Heart left ventricle (tissue), 16 donors: ENCODE measurements around the gene CDCP2. TPM values are rescaled to one million over a fixed set of nuclear protein-coding genes. Genes with fewer than 3 reads are reported as not detected.
A peak's percentile ranks its signal among the peaks of the same experiment; 100 is the strongest.

Experiments
- ATAC-seq, 4 donors: fragments of 200-7000 bp; cut with Tn5 transposase; one replicate each; pipeline ENCODE4 v1.9.1; 2020 to 2022; ENCODE audit warnings: moderate library complexity in 4 of 4, mild to moderate bottlenecking in 3 of 4, moderate number of reproducible peaks in 1 of 4
- DNase-seq, 5 donors: peaks; one replicate each; pipeline ENCODE4 v3.0.0-alpha.2; 2020
- H3K27ac ChIP-seq, 12 donors: fragments of 200-600 bp; sonication (generic) in 4 of 12; one replicate each; pipeline versions ENCODE4 v1.5.0 to v1.8.0; 2016 to 2022; ENCODE audit warnings: mild to moderate bottlenecking in 2 of 12
- H3K27me3 ChIP-seq, 9 donors: fragments of 200-600 bp; sonication (generic) in 2 of 9; one replicate each; pipeline versions ENCODE4 v1.5.1 to v1.8.0; 2016 to 2022; ENCODE audit warnings: mild to moderate bottlenecking in 3 of 9
- H3K36me3 ChIP-seq, 9 donors: fragments of 200-600 bp; sonication (generic) in 2 of 9; one replicate each; pipeline versions ENCODE4 v1.5.0 to v1.8.0; 2018 to 2022; ENCODE audit warnings: mild to moderate bottlenecking in 2 of 9
- H3K4me1 ChIP-seq, 12 donors: fragments of 200-600 bp; sonication (generic) in 4 of 12; one replicate each; pipeline versions ENCODE4 v1.5.0 to v1.8.0; 2016 to 2022; ENCODE audit warnings: mild to moderate bottlenecking in 3 of 12
- H3K4me3 ChIP-seq, 12 donors: fragments of 200-600 bp; sonication (generic) in 4 of 12; one replicate each; pipeline versions ENCODE4 v1.5.0 to v1.8.0; 2017 to 2022; ENCODE audit warnings: mild to moderate bottlenecking in 9 of 12, moderate library complexity in 4 of 12
- H3K9me3 ChIP-seq, 12 donors: fragments of 200-600 bp; sonication (generic) in 4 of 12; one replicate each; pipeline versions ENCODE4 v1.5.0 to v1.8.0; 2016 to 2022; ENCODE audit warnings: mild to moderate bottlenecking in 1 of 12
- CTCF ChIP-seq, 12 donors: fragments of 200-600 bp; sonication (generic) in 4 of 12; IDR thresholded peaks; one replicate each; pipeline versions ENCODE4 v1.5.0 to v1.8.0; 2018 to 2022; ENCODE audit warnings: antibody characterized with exemption in 12 of 12, mild to moderate bottlenecking in 5 of 12
- POLR2A ChIP-seq, 2 donors: fragments of 450-650 bp; IDR thresholded peaks; one replicate each; pipeline ENCODE4 v1.6.1; 2017; ENCODE audit warnings: antibody characterized with exemption in 2 of 2, mild to moderate bottlenecking in 2 of 2, moderate library complexity in 2 of 2
- whole genome bisulfite sequencing, 4 donors: extraction: QIAGEN DNeasy Blood & Tissue Kit in 2 of 4; methylation state at CpG; one replicate each; pipeline versions ENCODE4 v1.1.5 to v1.1.7; 2013 to 2018; 5-methylcytosine and 5-hydroxymethylcytosine counted together
- intact Hi-C, 10 donors: fragments of 100-400 bp; cut with DNase I; formaldehyde crosslinking; loops; one replicate each; pipeline versions ENCODE4 v1.11.1 to v1.14.2; 2022
- polyA plus RNA-seq, 2 donors: library from polyadenylated mRNA; stranded (reverse); fragments of 200-250 nt; gene quantifications; one replicate each; pipeline ENCODE4 v1.2.3, GENCODE V29; 2013
- total RNA-seq, 9 donors: library from RNA; depleted of rRNA in 2 of 9; stranded (reverse); fragments of >200 nt in 2 of 9; fragmentation: NEBNext Ultra II Directional in 3 of 9; extraction: Animal tissue kit (Norgen Biotek cat#: 25700) in 3 of 9; gene quantifications; one replicate each; pipeline versions ENCODE4 v1.1.0 to v1.2.4, GENCODE V29; 2016 to 2023
- donor health status: ischemic (EF 13 %, LVEDD 7.1; RV severe dilation, severe dysfunction).
- donor health status: healthy with polysubstance abuse.
- donor health status: DM: no; HTN: yes; CAD: no.
- donor health status: DM: no; HTN: no; CAD: no.
- donor health status: ischemic (EF 25% LVEDD 6.9; RV normal size, moderate dysfunction).
- donor health status: ischemic (EF 25% LVEDD 5.7; RV mildly dilated, moderate dysfunction).
- donor health status: healthy.
- donor health status: DM: yes; HTN: yes; CAD: no.
- donor health status: ischemic (EF 35%, LVEDD 5.7; RV mildly dilated, moderate dysfunction).
- donor health status: nonischemic (EF 11% LVEDD 7.7; RV severe dilation, severe dysfunction).
- donor health status: DM: yes; HTN: yes; CAD: no.
- donor health status: PGD.
- donor health status: ischemic (EF 29% LVEDD 5.4; RV normal size, mild dysfunction).
- donor health status: nonischemic (EF 23%, LVEDD 6.1; RV moderate dilation, normal function).

CDCP2 gene
- total and polyA plus RNA-seq, 11 donors = 0.29 TPM; not detected in 10

- ATAC-seq = no peak
- Histone ChIP-seq H3K4me1 (peaks cover 0 to 4% (median 0%) of the 10 kb centered on the region in 12 donors), H3K4me3 (no peak overlapping the region), H3K9me3 (no peaks in the 10 kb centered on the region), H3K27ac (no peak overlapping the region), H3K36me3 (no peaks in the 10 kb centered on the region), H3K27me3 (no peaks in the 10 kb centered on the region)
- WGBS, 4 donors = 70 to 76% (median 73%) methylated on average over 9 of the region's 9 CpGs
- TF ChIP-seq CTCF (IDR thresholded peaks at IDR 0.05) = no peak
- TF ChIP-seq POLR2A (IDR thresholded peaks at IDR 0.05) = no peak
- DNase-seq = no peak
- intact Hi-C loops = no loop called here
Observed at GRCh38 chr1:54142146-54142900, 10.5 kb downstream of the CDCP2 start.

- ATAC-seq (no peak), DNase-seq (no peak)
- intact Hi-C loops = no loop called here
- Histone ChIP-seq H3K27me3 (no peaks in the 10 kb centered on the region), H3K36me3 (no peaks in the 10 kb centered on the region), H3K4me3 (no peak overlapping the region), H3K9me3 (no peaks in the 10 kb centered on the region), H3K4me1 (peaks cover 0 to 4% (median 0%) of the 10 kb centered on the region in 12 donors), H3K27ac (no peak overlapping the region)
- 92 to 98% (median 98%) methylated on average over 9 to 12 of the region's 12 CpGs for WGBS, 4 donors
- TF ChIP-seq CTCF (IDR thresholded peaks at IDR 0.05) (no peak), POLR2A (IDR thresholded peaks at IDR 0.05) (no peak)
Observed at GRCh38 chr1:54139711-54140110, 13.1 kb downstream of the CDCP2 start.

- H3K9me3 ChIP-seq = no peaks in the 10 kb centered on the region
- DNase-seq = no peak
- intact Hi-C loops = no loop called here
- 98 to 100% (median 100%) methylated on average over 1 of the region's 1 CpG for WGBS, 4 donors
- H3K27ac ChIP-seq = no peak overlapping the region
- ATAC-seq = no peak
- no peak overlapping the region for H3K4me3 ChIP-seq
- TF ChIP-seq CTCF (IDR thresholded peaks at IDR 0.05) = no peak
- no peaks in the 10 kb centered on the region for H3K36me3 ChIP-seq
- H3K27me3 ChIP-seq = no peaks in the 10 kb centered on the region
- peaks cover 0 to 4% (median 0%) of the 10 kb centered on the region in 12 donors for H3K4me1 ChIP-seq
Observed at GRCh38 chr1:54138994-54139393, 13.8 kb downstream of the CDCP2 start.

GRCh38 chr1:54137534-54138061 lies 15.2 kb downstream of the CDCP2 start:
- H3K9me3 ChIP-seq = no peaks in the 10 kb centered on the region
- DNase-seq (no peak), ATAC-seq (peak in 2 of 4 donors; percentile 24 to 26)
- H3K27ac ChIP-seq = no peak overlapping the region
- TF ChIP-seq POLR2A (IDR thresholded peaks at IDR 0.05) (no peak), CTCF (IDR thresholded peaks at IDR 0.05) (no peak)
- no peaks in the 10 kb centered on the region for H3K36me3 ChIP-seq
- H3K4me1 ChIP-seq = peaks cover 0 to 4% (median 0%) of the 10 kb centered on the region in 12 donors
- H3K4me3 ChIP-seq = no peak overlapping the region
- 25 to 58% (median 39%) methylated on average over 8 to 10 of the region's 10 CpGs for WGBS, 4 donors
- intact Hi-C loops = no loop called here
- no peaks in the 10 kb centered on the region for H3K27me3 ChIP-seq
